Upper lobe of right lung (tissue), 1 donor: ENCODE measurements around the gene SPRY4. TPM values are rescaled to one million over a fixed set of nuclear protein-coding genes. Genes with fewer than 3 reads are reported as not detected.
A peak's percentile ranks its signal among the peaks of the same experiment; 100 is the strongest.

Source experiments
- ATAC-seq: fragments of 200-7000 bp; cut with Tn5 transposase; one replicate; pipeline ENCODE4 v1.9.1; 2020; ENCODE audit warnings: mild to moderate bottlenecking, moderate library complexity
- DNase-seq: peaks from one replicate; pipeline ENCODE4 v3.0.0-alpha.2; 2020
- H3K27ac ChIP-seq: fragments of 200-600 bp; one replicate; pipeline ENCODE4 v1.8.0; 2022
- H3K27me3 ChIP-seq: fragments of 200-600 bp; one replicate; pipeline ENCODE4 v1.8.0; 2022; ENCODE audit warnings: mild to moderate bottlenecking
- H3K36me3 ChIP-seq: fragments of 200-600 bp; one replicate; pipeline ENCODE4 v1.8.0; 2022
- H3K4me1 ChIP-seq: fragments of 200-600 bp; one replicate; pipeline ENCODE4 v1.8.0; 2022
- H3K4me3 ChIP-seq: fragments of 200-600 bp; one replicate; pipeline ENCODE4 v1.8.0; 2022; ENCODE audit warnings: mild to moderate bottlenecking
- H3K9me3 ChIP-seq: fragments of 200-600 bp; one replicate; pipeline ENCODE4 v1.8.0; 2022
- CTCF ChIP-seq: fragments of 200-600 bp; IDR thresholded peaks from one replicate; pipeline ENCODE4 v1.8.0; 2022; ENCODE audit warnings: antibody characterized with exemption
- intact Hi-C: fragments of 100-400 bp; cut with DNase I; formaldehyde crosslinking; loops from one replicate; pipeline ENCODE4 v1.11.0; 2022
- long read RNA-seq: library from polyadenylated mRNA; unstranded; transcript quantifications from one replicate; pipeline ENCODE4 v2.0.0, GENCODE V29; 2021
- total RNA-seq: library from RNA; stranded (reverse); fragmentation: NEBNext Ultra II Directional; extraction: Animal tissue kit (Norgen Biotek cat#: 25700); gene quantifications from one replicate; pipeline ENCODE4 v1.2.1, GENCODE V29; 2021
- donor health status: DM: no; HTN: yes; CAD: no; lungs with severe emphysema.

Gene SPRY4
- 89.8 TPM for total RNA-seq
- long read RNA-seq, full-length matches to known transcripts = 35 of 46 reads
- long read RNA-seq, partial matches to known transcripts = 1 of 46 reads
- long read RNA-seq, other reads (novel, unspliced or antisense) = 10 of 46 reads

GRCh38 chr5:142324871-142325724 lies at the start of gene SPRY4:
Gene SPRY4 (minus strand): TSS chr5:142325021. CDS start chr5:142315108, 9,913 bp downstream.
- peaks cover 8% of the 10 kb centered on the region for H3K27me3 ChIP-seq
- H3K36me3 ChIP-seq = no peaks in the 10 kb centered on the region
- intact Hi-C loops = no loop called here
- ATAC-seq (peak; percentile 77), DNase-seq (peak; percentile 95)
- no peak for TF ChIP-seq CTCF
- peak within 1 kb of the TSS; percentile 63 for H3K4me3 ChIP-seq
- H3K9me3 ChIP-seq = no peaks in the 10 kb centered on the region
- H3K27ac ChIP-seq = peak within 1 kb of the TSS; percentile 95
- H3K4me1 ChIP-seq = peaks cover 47% of the 10 kb centered on the region

- Histone ChIP-seq H3K4me3 (no peak overlapping the region), H3K9me3 (no peaks in the 10 kb centered on the region), H3K27ac (no peak overlapping the region), H3K36me3 (no peaks in the 10 kb centered on the region), H3K27me3 (no peaks in the 10 kb centered on the region), H3K4me1 (peaks cover 3% of the 10 kb centered on the region)
- intact Hi-C loops = no loop called here
- no peak for TF ChIP-seq CTCF
- ATAC-seq (no peak), DNase-seq (no peak)
Measured at GRCh38 chr5:142368529-142368928, 43.7 kb upstream of the SPRY4 start.

GRCh38 chr5:142366007-142366406 lies 41.2 kb upstream of the SPRY4 start:
- Histone ChIP-seq H3K36me3 (no peaks in the 10 kb centered on the region), H3K27ac (no peak overlapping the region), H3K9me3 (no peaks in the 10 kb centered on the region), H3K27me3 (no peaks in the 10 kb centered on the region), H3K4me3 (no peak overlapping the region), H3K4me1 (peaks cover 16% of the 10 kb centered on the region)
- ATAC-seq (no peak), DNase-seq (no peak)
- no peak for TF ChIP-seq CTCF
- intact Hi-C loops = no loop called here

- H3K9me3 ChIP-seq = no peaks in the 10 kb centered on the region
Measured at GRCh38 chr5:142364251-142365145, 39.7 kb upstream of the SPRY4 start.

More at GRCh38 chr5:142364251-142365145, 39.7 kb upstream of the SPRY4 start:
- intact Hi-C loops = no loop called here
- TF ChIP-seq CTCF = no peak
- no peak overlapping the region for H3K4me3 ChIP-seq
- H3K27me3 ChIP-seq = no peaks in the 10 kb centered on the region
- H3K27ac ChIP-seq = peak overlapping the region; percentile 75
- ATAC-seq (peak; percentile 22), DNase-seq (no peak)
- H3K36me3 ChIP-seq = no peaks in the 10 kb centered on the region
- peaks cover 16% of the 10 kb centered on the region for H3K4me1 ChIP-seq
